Measurements from ENCODE around the gene CDKN1C.

The CDKN1C gene

DNA sequence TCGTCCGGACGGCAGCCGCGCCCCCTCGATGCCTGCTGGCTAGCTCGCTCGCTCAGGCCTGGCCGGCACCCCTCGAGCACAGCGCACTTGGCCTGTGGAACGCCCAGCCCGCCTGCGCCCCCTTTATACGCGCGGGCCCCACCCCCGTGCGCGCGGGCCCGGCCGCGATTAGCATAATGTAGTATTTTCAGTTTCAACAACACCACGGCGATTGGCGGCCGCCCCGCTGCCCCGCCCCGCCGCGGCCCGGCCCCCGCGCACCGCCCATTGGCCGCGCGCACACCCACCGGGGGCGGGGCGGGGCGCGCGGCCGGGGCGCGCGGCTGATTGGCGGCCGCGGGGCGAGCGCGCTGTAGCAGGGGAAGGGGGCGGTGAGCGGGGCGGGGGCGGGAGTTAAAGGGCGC, at the start of gene CDKN1C:
CDKN1C (minus strand) TSS at position 98 of the 404 bp plus-strand sequence. CDS start 319 bp downstream, outside the sequence.
- Histone ChIP-seq H3K4me3 (ENCODE audit: low read length) (peak within 1 kb of the TSS; percentile 78), H3K27me3 (ENCODE audit: insufficient read depth, low read length) (peaks cover 21% of the 10 kb centered on the region), H3K4me1 (ENCODE audit: insufficient read depth, low read length) (peaks cover 18% of the 10 kb centered on the region), H3K9me3 (ENCODE audit: low read length) (no peaks in the 10 kb centered on the region), H2AFZ (ENCODE audit: low read depth, low read length) (no peak within 1 kb of the TSS), H3K36me3 (ENCODE audit: insufficient read depth, low read length) (no peaks in the 10 kb centered on the region)

DNA sequence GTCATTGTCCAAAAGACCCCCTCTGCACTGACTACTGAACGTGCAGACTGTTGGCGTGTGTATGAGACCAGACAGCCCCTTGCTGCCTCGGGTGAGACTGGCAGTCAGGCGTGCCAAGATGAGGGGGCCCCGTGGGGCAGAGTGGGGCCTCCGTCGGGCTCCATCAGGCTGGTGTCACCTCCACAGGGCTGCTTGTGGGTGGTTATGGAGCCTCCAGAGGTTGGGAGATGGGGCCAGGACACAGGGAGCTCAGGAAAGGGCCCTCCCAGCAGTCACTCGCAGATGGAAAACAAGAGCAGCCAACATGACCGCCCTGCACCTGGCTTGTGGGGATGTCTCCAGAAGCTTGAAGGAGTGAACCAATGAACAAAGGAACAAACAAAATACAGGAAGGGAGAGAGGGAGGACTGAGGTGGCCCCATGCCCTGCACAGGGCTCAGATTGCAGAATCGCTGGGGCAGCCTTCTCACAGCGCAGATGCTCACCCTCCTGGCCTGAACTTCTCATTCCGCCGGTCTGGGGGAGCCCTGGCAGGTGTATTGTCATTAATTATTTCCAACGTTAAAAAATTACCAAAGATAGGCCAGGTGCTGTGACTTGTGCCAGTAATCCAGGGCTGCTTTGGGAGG, 49.1 kb upstream of the CDKN1C start:
- peaks cover 2% of the 10 kb centered on the region for H3K4me1 ChIP-seq (ENCODE audit: insufficient read depth, low read length)
- H3K9me3 ChIP-seq (ENCODE audit: low read length) = peaks cover 10% of the 10 kb centered on the region
- peaks cover 34% of the 10 kb centered on the region for H3K27me3 ChIP-seq (ENCODE audit: insufficient read depth, low read length)
- H3K36me3 ChIP-seq (ENCODE audit: insufficient read depth, low read length) = no peaks in the 10 kb centered on the region
- H3K4me3 ChIP-seq (ENCODE audit: low read length) = no peak overlapping the region
- H2AFZ ChIP-seq (ENCODE audit: low read depth, low read length) = no peak overlapping the region

DNA sequence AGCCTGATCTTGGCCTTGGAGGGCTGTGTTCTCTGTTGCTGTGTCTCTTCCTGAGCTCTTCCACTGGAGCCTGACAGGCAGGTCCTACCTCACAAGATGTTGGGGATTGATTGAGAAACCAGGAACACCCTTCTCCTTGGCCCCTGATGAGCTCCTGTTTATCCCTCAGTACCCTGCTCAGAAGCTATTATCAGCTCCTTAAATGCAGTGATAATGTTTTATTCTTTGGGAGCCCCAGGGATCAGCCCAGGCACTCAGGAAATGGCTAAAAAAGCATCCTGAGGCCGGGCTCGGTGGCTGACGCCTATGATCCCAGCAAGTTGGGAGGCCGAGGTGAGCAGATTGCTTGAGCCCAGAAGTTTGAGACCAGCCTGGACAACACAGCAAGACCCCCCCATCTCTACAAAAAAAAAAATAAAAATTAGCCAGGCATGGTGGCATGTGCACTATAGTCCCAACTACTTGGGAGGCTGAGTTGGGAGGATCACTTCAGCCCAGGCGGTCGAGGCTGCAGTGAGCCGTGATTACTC, 48.5 kb upstream of the CDKN1C start:
- Histone ChIP-seq H2AFZ (ENCODE audit: low read depth, low read length) (no peak overlapping the region), H3K36me3 (ENCODE audit: insufficient read depth, low read length) (no peaks in the 10 kb centered on the region), H3K27me3 (ENCODE audit: insufficient read depth, low read length) (peaks cover 39% of the 10 kb centered on the region), H3K9me3 (ENCODE audit: low read length) (peaks cover 9% of the 10 kb centered on the region), H3K4me3 (ENCODE audit: low read length) (no peak overlapping the region), H3K4me1 (ENCODE audit: insufficient read depth, low read length) (peaks cover 2% of the 10 kb centered on the region)

DNA sequence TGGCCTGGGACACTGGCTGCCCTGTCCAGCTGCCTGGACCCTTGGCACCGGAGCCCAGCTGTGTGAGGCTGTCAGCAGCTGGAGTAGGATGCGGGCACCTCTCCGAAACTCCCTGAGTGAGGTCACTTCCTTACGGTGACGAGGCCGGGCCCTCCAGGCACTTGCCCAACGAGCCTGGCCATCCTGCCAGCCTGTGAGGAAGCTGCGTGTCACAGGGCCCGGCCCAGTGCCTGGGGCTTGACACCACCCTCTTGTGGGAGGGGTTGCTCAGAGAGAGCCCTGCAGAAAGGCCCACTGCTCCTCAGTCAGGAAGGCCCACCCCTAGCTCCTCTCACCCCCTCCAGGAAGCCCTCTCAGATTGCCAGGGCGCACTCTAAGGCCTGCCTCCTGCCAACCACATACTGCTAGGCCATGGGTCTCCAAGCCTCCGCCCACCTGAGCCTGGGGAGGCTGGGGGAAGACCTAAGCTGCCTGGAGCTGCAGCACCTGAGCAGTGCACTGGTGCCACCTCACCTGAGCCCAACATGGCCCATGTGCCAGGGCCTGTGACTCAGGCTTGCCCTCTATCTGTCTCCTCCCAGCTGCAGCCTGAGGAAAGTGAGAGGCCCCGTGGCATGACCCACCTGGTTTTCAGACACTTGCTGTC, 47.9 kb upstream of the CDKN1C start:
- Histone ChIP-seq H3K9me3 (ENCODE audit: low read length) (peaks cover 5% of the 10 kb centered on the region), H3K4me1 (ENCODE audit: insufficient read depth, low read length) (peaks cover 2% of the 10 kb centered on the region), H2AFZ (ENCODE audit: low read depth, low read length) (no peak overlapping the region), H3K36me3 (ENCODE audit: insufficient read depth, low read length) (no peaks in the 10 kb centered on the region), H3K4me3 (ENCODE audit: low read length) (no peak overlapping the region), H3K27me3 (ENCODE audit: insufficient read depth, low read length) (peaks cover 44% of the 10 kb centered on the region)

DNA sequence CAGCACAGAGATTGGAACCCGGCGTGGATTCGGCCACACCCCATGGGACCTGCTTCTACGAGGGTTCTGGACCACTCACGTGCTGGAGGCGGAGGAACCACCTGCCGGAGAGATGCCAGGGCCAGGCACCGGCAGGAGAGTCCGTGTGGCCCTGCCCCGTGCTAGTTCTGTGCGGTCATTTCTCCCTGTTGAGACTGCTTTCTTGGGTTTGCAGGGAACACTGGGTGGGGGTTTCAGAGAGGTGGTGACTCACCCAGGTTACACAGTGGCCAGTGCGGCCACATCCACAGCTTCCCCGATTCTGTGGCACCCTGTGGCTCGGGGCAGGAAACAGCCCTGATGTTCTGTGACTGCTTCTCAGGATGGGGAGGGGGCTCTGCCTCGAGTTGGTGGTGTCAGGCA, 47.3 kb upstream of the CDKN1C start:
- Histone ChIP-seq H3K4me3 (ENCODE audit: low read length) (no peak overlapping the region), H3K36me3 (ENCODE audit: insufficient read depth, low read length) (no peaks in the 10 kb centered on the region), H3K27me3 (ENCODE audit: insufficient read depth, low read length) (peaks cover 51% of the 10 kb centered on the region), H3K9me3 (ENCODE audit: low read length) (peaks cover 4% of the 10 kb centered on the region), H3K4me1 (ENCODE audit: insufficient read depth, low read length) (peaks cover 2% of the 10 kb centered on the region), H2AFZ (ENCODE audit: low read depth, low read length) (no peak overlapping the region)

DNA sequence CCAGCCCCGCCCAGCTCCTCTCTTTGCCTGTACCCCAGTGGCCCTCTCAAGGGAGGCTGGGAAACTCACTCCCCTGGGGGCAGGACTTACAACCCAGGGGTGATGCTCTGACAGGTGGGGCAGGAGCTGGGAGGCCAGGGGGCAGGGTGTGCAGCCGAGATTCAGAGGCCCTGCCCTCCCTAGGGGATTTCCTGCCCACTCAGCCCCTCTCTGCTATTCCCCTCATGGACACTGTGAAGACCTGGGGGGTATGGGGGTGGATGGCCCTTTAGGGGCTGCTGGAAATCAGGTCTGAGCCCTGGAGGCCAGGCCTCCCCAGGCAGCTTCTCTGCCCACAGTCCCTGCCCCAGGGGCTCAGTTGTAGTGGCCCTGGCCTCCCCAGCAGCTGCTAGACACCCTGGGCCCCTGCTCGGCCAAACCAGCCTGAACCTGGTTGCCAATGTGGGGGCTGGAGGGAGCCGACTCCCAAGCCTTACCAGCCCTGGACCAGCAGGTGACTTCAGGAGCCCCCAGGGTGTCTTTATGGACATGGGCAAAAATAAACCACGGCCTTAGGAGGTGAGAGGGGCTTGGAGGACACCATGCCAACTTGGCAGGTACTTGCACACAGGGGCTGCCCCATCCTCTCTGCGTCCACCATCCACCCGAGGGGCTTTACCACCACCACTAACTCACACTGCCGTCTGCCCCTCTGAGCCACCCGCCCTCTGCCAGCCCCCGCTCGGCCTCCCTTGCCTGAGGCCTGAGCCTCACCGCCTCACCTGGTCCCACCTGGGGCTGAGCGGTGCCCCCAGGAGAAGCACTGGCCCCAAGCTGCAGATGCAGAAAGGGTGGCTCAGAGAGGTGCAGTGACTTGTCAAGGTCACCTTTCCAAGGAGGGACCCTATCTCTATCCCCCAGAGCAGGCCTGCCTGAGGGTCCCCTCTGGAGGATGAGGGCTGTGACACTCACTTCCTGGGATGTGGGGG, 46.5 kb upstream of the CDKN1C start:
- Histone ChIP-seq H3K36me3 (ENCODE audit: insufficient read depth, low read length) (no peaks in the 10 kb centered on the region), H2AFZ (ENCODE audit: low read depth, low read length) (no peak overlapping the region), H3K27me3 (ENCODE audit: insufficient read depth, low read length) (peaks cover 59% of the 10 kb centered on the region), H3K4me3 (ENCODE audit: low read length) (no peak overlapping the region), H3K9me3 (ENCODE audit: low read length) (peaks cover 3% of the 10 kb centered on the region), H3K4me1 (ENCODE audit: insufficient read depth, low read length) (peaks cover 2% of the 10 kb centered on the region)

DNA sequence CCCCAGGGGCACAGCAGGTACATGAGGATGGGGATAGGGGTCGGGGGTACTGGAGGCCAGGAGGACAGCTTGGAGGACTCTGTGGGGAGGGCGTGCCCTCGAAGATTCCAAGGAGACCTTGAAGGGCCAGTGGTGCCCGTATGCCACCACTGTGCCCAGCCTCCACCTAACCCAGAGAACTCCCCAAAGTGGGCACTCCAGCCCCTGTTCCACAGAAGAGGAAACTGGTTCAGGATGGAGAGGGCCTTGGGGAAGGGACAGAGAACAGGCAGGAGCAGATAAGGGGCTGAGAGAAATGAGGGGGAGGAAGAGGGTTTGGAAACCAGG, 45.8 kb upstream of the CDKN1C start:
- Histone ChIP-seq H3K27me3 (ENCODE audit: insufficient read depth, low read length) (peaks cover 64% of the 10 kb centered on the region), H3K9me3 (ENCODE audit: low read length) (peaks cover 4% of the 10 kb centered on the region), H3K4me1 (ENCODE audit: insufficient read depth, low read length) (peaks cover 2% of the 10 kb centered on the region), H3K36me3 (ENCODE audit: insufficient read depth, low read length) (no peaks in the 10 kb centered on the region), H3K4me3 (ENCODE audit: low read length) (no peak overlapping the region), H2AFZ (ENCODE audit: low read depth, low read length) (no peak overlapping the region)

DNA sequence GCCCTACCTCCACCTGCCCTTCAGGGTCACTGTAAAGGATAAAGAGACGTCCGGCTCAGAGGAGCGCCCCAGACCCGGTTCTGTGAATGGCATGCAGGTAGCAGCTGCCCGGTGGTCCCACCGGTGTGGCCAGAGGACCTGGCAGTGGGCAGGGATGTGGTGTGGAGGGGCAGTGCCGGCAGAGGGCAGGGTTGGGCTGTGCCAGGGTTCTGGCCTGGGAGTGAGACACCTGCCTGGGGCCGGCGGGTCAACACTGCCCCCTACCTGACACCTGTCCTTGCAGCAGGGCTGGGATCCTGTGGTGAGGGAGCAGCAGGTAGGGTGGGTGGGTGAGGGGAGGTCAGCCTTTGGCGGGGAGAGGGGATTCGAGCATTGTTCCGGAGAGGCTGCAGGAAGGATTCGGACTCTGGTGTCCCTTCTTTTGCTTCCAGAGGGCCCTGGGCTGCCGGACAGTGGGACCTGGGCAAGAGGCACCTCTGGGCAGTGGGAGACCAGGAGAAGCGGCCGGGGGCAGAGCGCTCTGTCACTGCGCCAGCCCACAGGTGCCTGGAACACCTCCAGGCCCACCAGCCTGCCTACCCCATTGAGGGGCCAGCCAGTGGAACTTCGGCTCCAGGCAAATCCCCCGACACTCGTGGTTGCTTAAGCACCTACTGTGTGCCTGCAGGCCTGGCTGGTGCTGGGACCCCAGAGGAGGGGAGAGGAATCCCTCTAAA, 45.3 kb upstream of the CDKN1C start:
- Histone ChIP-seq H3K4me1 (ENCODE audit: insufficient read depth, low read length) (peaks cover 2% of the 10 kb centered on the region), H3K36me3 (ENCODE audit: insufficient read depth, low read length) (no peaks in the 10 kb centered on the region), H3K27me3 (ENCODE audit: insufficient read depth, low read length) (peaks cover 64% of the 10 kb centered on the region), H2AFZ (ENCODE audit: low read depth, low read length) (no peak overlapping the region), H3K9me3 (ENCODE audit: low read length) (peaks cover 4% of the 10 kb centered on the region), H3K4me3 (ENCODE audit: low read length) (no peak overlapping the region)

DNA sequence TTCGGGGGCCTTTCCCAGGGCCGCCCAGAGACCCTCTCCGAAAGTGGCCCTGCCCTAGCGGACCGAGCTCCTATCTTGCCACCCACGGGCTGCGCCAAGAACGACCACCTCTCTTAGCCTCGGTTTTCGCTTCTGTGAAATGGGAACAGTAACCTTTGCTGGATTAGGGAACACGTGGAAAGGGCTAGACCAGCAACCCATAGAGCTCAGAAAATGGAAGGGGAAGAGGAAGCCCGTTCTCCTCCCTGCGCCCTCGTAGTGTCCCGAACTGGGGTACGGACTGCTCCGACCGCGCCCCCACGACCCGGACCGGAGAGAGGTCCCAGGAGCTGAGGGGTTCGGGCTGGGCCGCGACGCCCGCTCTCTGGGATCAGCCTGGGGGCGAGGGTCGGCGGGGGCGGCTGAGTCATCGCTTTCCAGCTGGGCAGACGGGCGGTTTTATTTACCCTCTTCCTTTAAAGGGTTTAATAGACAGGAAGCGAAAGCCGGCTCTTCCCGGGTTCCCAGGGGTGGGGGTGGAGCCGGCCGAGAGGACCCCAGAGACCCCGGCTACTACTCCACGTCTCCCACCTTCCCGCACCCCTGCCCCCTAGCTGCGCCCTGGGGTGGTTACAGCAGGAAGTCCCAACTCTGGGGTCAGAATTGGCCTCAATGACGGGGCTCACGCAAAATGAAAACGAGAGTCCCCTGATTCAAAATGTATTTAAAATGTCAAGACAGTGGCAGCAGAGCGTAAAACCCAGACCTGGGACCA, 44.6 kb upstream of the CDKN1C start:
- H3K4me1 ChIP-seq (ENCODE audit: insufficient read depth, low read length) = peaks cover 2% of the 10 kb centered on the region
- no peaks in the 10 kb centered on the region for H3K36me3 ChIP-seq (ENCODE audit: insufficient read depth, low read length)
- peaks cover 4% of the 10 kb centered on the region for H3K9me3 ChIP-seq (ENCODE audit: low read length)
- peaks cover 64% of the 10 kb centered on the region for H3K27me3 ChIP-seq (ENCODE audit: insufficient read depth, low read length)
- H3K4me3 ChIP-seq (ENCODE audit: low read length) = no peak overlapping the region
- H2AFZ ChIP-seq (ENCODE audit: low read depth, low read length) = no peak overlapping the region

DNA sequence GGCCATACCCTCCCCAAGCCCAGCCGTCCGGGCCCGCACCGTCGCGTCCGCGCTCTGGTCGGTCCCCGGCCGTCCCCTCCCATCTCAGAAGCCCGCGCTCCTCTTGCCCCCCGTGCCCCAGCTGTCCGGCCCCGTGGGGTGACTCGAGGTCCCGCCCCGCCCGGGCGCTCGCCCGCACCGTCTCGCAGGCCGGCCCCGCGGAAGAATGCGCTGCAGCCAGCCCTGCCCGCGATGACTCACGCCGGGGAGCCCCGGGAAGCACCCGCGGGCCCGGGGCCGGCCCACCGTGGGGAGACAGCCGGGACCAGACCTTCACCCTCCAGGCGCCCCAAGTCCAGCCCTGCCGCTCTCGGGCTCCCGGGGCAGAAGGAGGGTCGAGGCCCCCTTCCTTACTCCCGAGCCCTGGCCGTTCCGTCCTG, 44.0 kb upstream of the CDKN1C start:
- Histone ChIP-seq H3K4me1 (ENCODE audit: insufficient read depth, low read length) (peaks cover 2% of the 10 kb centered on the region), H3K36me3 (ENCODE audit: insufficient read depth, low read length) (no peaks in the 10 kb centered on the region), H2AFZ (ENCODE audit: low read depth, low read length) (no peak overlapping the region), H3K9me3 (ENCODE audit: low read length) (peaks cover 4% of the 10 kb centered on the region), H3K27me3 (ENCODE audit: insufficient read depth, low read length) (peaks cover 64% of the 10 kb centered on the region), H3K4me3 (ENCODE audit: low read length) (no peak overlapping the region)

DNA sequence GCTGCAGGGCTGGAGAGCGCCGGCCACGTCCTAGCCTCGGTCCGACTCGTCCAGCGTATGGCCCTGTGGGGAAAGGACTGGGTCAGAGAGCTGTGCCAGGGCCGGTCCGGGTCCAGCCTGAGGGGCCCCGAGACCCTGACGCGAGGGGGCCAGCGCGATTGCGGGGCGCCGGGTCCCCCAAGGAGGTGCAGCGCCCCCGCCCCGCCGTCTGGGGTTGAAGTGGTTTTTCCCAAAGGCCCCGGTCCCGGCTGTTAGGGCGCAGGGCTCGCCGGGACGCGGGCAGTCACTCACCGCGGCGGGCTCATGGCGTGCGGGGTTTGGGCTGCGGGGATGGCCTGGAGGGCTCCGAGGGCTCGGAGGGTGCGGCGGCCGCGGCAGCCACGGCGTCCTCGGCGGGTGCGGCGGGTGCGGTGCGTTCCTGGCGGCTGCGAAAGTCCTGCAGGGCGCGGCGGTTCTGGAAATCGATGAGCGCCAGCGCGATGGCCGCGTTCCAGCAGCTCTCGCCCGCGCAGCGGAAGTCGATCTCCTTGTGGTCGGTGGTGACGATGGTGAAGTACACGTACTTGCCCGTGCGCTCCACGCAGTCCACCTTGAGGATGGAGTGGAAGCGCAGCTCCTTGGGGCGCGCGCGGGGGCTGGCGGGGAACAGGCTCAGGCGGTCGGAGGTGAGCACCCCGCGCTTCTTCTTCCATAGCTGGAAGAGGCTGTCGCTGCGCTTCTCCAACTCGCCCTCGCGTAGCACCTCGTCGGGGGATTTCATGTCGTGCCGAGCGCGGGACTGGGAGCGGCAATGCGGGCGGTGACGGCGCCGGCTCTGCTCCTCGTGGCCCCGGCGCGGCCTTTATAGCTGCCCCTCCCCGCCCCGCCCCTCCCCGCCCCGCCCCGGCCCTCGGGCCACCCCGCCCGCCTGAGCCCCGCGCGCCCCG, 43.3 kb upstream of the CDKN1C start, which contains the start of gene PHLDA2:
PHLDA2 (minus strand) TSS at position 816 of the 926 bp plus-strand sequence; CDS start at position 760, 56 bp downstream.
- Histone ChIP-seq H3K4me3 (ENCODE audit: low read length) (peak within 1 kb of the TSS; percentile 13), H2AFZ (ENCODE audit: low read depth, low read length) (no peak within 1 kb of the TSS), H3K4me1 (ENCODE audit: insufficient read depth, low read length) (peaks cover 2% of the 10 kb centered on the region), H3K36me3 (ENCODE audit: insufficient read depth, low read length) (no peaks in the 10 kb centered on the region), H3K9me3 (ENCODE audit: low read length) (peaks cover 4% of the 10 kb centered on the region), H3K27me3 (ENCODE audit: insufficient read depth, low read length) (peaks cover 64% of the 10 kb centered on the region)

Measured in neuron (in vitro differentiated cells).